ENCODE data around the gene GCLM.
"Not testable (repeated sequence)": the region's sequence is repeated elsewhere in the genome, so short reads cannot be mapped to it uniquely, and the experiment has no call there.

Gene GCLM

DNA sequence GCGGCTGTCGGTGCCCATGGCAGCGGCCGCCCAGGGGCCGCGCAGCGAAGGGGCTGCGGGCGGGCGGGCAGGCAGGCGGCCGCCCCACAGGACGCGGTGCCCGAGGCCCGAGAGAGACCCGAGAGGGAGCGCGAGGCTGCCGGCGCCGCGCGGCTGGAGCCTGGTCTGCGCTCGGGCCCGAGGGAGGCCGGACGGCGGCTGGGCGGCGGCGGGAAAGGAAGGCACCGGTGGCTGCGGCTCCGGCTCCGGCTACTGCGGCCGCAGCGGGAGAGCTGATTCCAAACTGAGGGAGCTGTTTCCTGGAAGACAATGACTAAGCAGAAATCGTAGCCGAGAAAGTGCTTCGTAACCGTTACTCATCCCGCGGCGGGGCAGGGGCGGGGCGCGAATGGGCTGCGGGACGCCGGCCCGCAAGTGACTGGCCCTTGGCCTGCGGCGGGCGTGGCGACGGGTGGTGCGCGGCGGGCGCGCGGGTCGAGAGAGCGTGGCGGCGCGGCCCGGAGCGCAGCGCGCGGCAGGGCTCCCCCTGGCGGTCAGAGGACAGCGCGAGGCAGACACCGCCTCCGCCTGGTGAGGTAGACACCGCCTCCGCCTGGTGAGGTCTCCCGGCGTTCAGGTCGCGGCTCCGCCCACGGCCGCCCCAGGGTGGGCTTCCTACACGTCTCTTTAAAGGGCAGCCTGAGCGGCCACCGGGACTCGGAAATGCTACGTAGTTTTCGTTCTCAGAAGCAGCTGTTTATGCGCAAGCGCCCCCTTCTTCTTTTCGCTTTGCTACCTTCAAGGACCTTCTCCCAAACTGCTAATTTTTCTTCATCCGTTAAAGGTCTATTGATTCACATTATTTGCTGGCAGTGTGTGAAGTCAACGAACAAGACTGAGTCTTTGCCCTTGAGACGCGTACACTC lies at the start of gene GCLM:
Gene GCLM, minus strand, starts transcription at position 285 of the 905 bp plus-strand sequence. Its CDS starts 267 bp downstream, at position 18.
- peak; percentile 67 to 85 for DNase-seq (ENCODE audit: low read depth in 2 of 2)

DNA sequence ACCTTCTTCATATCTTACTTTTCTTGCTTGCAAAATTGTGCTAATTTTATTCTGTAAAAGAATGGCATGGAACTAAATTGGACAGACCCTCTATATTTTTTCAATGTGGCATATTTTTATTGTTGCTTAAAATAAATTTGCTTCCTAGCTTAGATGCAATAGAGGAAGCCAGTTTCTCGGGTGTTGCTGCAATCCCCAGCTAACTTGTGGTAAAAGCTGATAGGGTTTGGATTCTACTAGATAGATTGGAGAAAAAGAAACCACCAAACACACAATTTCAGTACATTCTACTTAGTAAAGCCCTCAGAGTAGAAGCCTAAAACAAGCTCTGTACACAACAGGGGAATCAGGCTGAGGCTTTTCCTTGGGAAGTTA lies 49.5 kb upstream of the GCLM start:
- no peak for DNase-seq (ENCODE audit: low read depth in 2 of 2)

GRCh38 chr1:93958032-93958725 lies 48.9 kb upstream of the GCLM start:
- DNase-seq (ENCODE audit: low read depth in 2 of 2) = no peak

DNA sequence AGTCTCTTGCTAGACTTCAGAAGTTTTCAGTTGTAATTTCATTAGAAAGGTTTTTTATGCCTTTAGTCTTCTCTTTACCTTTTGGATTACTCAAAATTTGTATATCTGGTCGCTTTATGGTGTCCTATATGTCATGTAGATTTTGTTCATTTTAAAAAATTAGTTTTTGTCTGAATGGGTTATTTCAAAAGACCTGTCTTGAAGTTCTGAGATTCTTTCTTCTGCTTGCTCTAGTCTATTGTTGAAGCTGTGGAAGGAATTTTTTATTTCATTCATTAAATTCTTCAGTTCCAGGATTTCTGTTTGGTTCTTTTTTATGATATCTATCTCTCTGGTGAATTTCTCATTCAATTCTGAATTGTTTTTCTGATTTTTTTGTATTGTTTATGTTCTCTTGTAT lies 46.5 kb upstream of the GCLM start:
- no peak for DNase-seq (ENCODE audit: low read depth in 2 of 2)

- not testable (repeated sequence) for DNase-seq (ENCODE audit: low read depth in 2 of 2)
Measured at GRCh38 chr1:93947002-93947686, 37.9 kb upstream of the GCLM start.

DNA sequence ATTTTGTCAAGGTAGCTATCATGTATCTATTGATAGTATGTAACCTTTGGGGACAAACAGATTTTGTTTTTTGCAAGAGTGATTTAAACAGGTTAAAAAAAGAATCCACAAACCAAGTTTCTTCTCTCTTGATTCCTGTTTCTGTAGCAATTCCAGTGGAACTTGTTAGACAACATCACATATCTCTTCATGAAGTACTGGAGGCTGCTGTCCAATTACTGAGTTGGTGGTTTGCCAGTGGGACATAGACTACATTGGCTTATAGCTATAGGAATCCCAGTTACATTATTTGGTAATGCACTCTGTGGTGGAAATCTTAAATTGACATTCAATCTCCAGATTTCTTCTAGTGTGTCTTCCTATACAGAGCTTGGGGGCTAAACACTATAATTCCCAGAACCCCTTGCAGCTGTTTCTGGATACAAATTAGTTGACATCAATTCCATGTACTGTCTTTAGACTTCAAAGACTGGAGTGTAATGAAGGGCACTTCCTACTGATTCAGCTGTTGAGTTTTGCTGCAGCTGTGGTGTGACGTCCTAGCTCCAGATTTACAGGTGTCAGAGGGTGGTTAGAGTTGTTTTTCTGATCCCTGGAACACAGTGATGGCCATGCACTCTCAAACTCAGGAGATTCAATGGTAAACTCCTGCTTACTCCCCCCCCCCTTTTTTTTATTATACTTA lies 29.4 kb upstream of the GCLM start:
- no peak for DNase-seq (ENCODE audit: low read depth in 2 of 2)

- DNase-seq (ENCODE audit: low read depth in 2 of 2) = no peak
Measured at GRCh38 chr1:93937997-93938396, 28.8 kb upstream of the GCLM start.

GRCh38 chr1:93925206-93925605 lies 16.0 kb upstream of the GCLM start:
- DNase-seq (ENCODE audit: low read depth in 2 of 2) = no peak

- no peak for DNase-seq (ENCODE audit: low read depth in 2 of 2)
Measured at GRCh38 chr1:93919780-93920179, 10.6 kb upstream of the GCLM start.

DNA sequence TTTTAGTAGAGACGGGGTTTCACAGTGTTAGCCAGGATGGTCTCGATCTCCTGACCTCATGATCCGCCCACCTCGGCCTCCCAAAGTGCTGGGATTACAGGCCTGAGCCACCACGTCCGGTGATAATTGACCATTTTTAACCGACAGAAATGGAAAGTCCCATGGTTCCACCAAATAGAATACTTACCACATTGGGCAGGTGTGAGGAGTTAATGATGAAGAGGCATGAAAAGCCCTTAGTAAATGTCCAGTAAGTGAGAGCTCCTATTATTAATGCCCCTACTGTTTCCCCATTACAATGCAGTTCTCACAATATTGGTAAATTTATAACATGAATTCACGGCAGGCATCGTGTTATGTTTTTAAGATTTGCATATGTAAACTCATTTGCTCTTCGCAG lies 8.1 kb upstream of the GCLM start:
- no peak for DNase-seq (ENCODE audit: low read depth in 2 of 2)

DNA sequence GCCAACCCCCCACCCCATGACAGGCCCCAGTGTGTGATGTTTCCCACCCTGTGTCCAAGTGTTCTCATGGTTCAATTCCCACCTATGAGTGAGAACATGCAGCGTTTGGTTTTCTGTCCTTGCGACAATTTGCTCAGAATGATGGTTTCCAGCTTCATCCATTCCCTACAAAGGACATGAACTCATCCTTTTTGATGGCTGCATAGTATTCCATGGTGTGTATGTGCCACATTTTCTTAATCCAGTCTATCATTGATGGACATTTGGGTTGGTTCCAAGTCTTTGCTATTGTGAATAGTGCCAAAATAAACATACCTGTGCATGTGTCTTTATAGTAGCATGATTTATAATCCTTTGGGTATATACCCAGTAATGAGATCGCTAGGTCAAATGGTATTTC lies 1.6 kb upstream of the GCLM start:
- not testable (repeated sequence) for DNase-seq (ENCODE audit: low read depth in 2 of 2)

GRCh38 chr1:93910305-93910704 lies 1.1 kb upstream of the GCLM start:
- DNase-seq (ENCODE audit: low read depth in 2 of 2) = no peak

GRCh38 chr1:93908394-93909145 lies 660 bp downstream of the GCLM start:
- peak; percentile 1 to 4 for DNase-seq (ENCODE audit: low read depth in 2 of 2)

GRCh38 chr1:93907718-93908117 lies 1.5 kb downstream of the GCLM start:
- no peak for DNase-seq (ENCODE audit: low read depth in 2 of 2)

- DNase-seq (ENCODE audit: low read depth in 2 of 2) = no peak
Measured at GRCh38 chr1:93906480-93906879, 2.8 kb downstream of the GCLM start.

- DNase-seq (ENCODE audit: low read depth in 2 of 2) = no peak
Measured at GRCh38 chr1:93905734-93906133, 3.5 kb downstream of the GCLM start.

- no peak for DNase-seq (ENCODE audit: low read depth in 2 of 2)
Measured at GRCh38 chr1:93905051-93905450, 4.2 kb downstream of the GCLM start.

- DNase-seq (ENCODE audit: low read depth in 2 of 2) = no peak
Measured at GRCh38 chr1:93904228-93904627, 5.0 kb downstream of the GCLM start.

DNA sequence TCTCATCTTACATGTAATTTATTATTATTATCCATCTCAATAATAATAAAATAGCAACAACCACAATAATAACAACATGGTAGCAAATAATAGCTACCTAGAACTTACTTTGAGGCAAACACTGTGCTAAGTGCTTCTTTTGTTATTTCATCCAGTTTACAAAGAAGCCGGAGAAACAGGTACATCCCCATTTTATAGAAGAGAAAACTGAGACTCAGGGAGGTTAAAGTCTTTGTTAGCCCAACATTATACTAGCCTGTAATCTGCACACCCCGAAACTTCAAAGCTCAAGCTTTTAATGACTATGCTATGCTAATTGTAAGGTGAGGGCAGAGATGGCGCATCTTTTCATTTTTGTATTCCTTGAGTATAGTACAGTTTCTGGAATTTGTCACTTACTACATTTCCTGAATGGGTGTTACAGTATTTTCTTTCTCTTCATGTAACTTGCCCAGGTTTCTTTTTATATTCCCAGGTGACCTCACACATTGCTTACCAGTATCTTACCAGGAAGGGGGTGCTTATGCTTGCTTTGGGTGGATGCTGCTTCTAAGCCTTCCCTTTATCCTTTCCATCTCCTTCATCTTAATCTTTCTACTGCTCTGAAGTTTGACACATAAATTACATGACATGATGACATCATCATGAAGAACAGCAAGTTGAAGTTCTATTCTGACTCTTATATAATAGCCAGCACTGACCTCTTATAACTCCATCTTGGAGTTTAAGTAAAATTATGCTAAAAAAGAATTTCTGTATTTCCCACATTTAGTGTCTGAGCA lies 8.3 kb downstream of the GCLM start:
- no peak for DNase-seq (ENCODE audit: low read depth in 2 of 2)

DNA sequence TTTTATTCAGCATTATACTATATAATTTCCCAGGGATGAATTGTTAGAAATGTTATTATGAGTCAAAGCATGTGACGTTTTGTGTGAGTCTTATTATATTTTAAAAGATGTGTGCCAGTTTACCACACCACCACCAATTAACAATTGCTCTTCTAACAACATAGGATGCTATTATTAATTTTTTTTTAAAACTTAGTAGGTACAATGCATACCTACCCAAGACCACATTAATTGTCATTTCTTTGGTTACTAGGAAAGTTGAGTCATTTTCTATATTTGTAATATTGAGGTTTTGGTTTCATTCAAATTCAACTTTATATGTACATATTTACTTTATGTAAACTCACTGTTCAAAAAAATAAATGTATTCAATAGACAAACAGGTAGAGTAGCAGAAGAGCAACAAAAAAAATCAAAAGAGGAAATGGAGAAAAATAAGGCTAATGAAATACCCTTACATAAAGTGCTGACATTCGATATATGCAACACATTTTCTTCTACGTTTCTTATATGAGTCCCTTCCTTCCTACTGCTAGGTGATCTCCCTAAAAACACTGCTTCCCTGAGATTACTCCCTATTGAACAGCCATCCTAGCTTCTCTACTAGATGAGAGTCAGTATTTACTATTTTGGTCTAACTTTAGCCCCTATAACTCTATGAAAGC lies 9.6 kb downstream of the GCLM start:
- DNase-seq (ENCODE audit: low read depth in 2 of 2) = no peak

Data from stimulated activated CD4-positive, alpha-beta T cell treated with anti-CD3 and anti-CD28 coated beads, Interleukin-1b, Interleukin-23, amount 100 ng/mL, for 1 hour (primary cell).